ENCODE measurements around the gene NIPA2. TPM values are rescaled to one million over a fixed set of nuclear protein-coding genes. Genes with fewer than 3 reads are reported as not detected.

NIPA2 gene
- total RNA-seq, 4 donors from 2014 or later = 6.5 to 61.2 (median 22.1) TPM

DNA sequence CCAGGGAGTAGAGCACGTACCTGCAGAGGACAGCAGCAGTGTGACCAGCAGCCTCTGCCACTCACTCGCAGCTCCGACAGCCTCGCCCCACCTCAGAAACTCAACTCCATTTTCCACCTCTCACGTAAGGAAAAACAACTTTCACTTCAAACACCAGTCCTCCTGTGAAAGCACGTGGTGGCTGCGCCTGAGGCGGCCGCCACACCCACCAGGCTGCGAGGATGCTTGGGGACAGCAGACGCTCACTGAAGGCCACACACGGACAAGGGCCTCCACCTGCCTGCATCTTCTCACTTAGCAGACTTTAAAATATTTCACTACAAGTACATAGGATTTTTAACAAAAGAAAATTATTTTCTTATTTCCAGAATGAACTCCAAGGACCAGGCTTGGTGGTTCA is 73.8 kb downstream of the NIPA2 start:
- Histone ChIP-seq H3K27me3 (no peaks in the 10 kb centered on the region), H3K27ac (no peak overlapping the region), H3K4me1 (no peaks in the 10 kb centered on the region), H3K36me3 (no peaks in the 10 kb centered on the region), H3K9me3 (no peaks in the 10 kb centered on the region), H3K4me3 (no peak overlapping the region)
- DNase-seq = no peak
- intact Hi-C loops (cut with DNase I; ENCODE audit: low total_unique reads) = no loop called here
- no peak for TF ChIP-seq POLR2A (IDR thresholded peaks at IDR 0.05)
- no peak for TF ChIP-seq CTCF (IDR thresholded peaks at IDR 0.05)

- H3K9me3 ChIP-seq = no peaks in the 10 kb centered on the region
- no peak overlapping the region for H3K27ac ChIP-seq
- no peak for DNase-seq
- no peak for TF ChIP-seq CTCF (IDR thresholded peaks at IDR 0.05)
- TF ChIP-seq POLR2A (IDR thresholded peaks at IDR 0.05) = no peak
- H3K4me1 ChIP-seq = no peaks in the 10 kb centered on the region
- no peaks in the 10 kb centered on the region for H3K36me3 ChIP-seq
- intact Hi-C loops (cut with DNase I; ENCODE audit: low total_unique reads) = no loop called here
- no peak overlapping the region for H3K4me3 ChIP-seq
- H3K27me3 ChIP-seq = no peaks in the 10 kb centered on the region
Measured at GRCh38 chr15:22913646-22914380, 75.3 kb downstream of the NIPA2 start.

DNA sequence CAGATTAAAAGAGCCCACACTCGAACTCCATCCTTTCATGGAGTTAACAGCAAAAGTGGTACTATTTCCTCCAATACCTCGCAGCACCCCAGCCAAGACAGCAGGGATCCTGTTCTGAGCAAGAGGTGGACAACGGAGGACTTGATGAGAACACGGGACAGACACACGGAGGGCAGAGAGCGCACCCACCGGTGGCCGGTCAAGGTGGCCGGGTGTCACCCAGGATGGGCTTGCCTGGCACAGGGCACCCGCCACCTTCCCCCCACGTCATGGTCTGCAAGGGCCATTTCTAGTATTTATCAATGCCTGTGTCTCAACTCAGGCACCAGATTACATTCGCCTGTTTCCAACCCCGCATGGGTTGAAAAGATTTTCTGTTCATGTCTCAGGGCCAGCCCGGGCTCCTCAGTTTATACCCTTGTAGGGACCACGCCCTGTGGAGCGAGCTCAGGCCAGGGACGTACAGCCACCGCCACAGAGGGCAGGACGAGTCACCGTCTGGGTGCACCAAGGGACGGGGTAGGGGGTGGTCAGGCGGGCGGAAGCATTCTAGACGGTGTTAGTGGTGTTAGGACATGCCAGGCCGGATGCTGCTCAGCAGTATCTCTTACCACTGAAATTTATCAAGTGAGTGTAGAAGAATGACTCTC is 77.5 kb downstream of the NIPA2 start:
- intact Hi-C loops (cut with DNase I; ENCODE audit: low total_unique reads) = no loop called here

DNA sequence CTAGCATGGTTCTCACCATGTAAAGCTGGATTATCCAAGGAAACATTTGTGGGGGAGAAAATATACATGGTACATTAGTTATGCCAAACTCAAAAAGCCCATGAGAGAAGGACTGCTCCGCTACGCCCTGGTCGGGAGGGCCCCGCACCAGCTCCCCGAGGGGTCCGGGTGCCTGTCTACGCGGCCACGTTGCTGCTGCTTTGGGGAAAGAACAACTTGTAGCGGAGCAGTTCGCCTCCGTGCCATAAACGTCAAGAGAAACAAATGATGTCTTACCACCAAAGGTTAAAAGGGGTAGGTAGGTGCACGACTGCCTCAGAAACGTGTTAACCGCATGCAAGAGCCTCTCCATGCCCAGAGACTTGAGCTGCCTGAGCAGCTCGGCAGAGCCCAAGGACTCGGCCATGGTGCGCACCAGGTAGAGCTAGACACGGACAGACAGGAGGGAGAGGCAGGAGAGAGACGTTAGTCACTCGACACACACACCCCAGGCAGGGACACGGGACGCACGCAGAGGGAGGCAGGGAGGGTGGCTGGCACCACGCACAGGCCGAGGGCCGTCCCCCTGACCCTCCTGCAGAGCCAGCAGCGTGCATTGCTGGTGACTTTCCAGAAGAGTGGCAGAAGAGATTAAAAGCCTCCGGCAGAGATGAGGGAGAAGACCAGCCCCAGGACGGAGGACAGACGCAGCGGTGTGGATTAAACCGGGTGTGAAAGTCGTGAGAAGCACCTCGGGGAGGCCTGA is 78.3 kb downstream of the NIPA2 start:
- Histone ChIP-seq H3K4me1 (no peaks in the 10 kb centered on the region), H3K36me3 (no peaks in the 10 kb centered on the region), H3K4me3 (no peak overlapping the region), H3K27ac (no peak overlapping the region), H3K9me3 (no peaks in the 10 kb centered on the region), H3K27me3 (no peaks in the 10 kb centered on the region)
- TF ChIP-seq POLR2A (IDR thresholded peaks at IDR 0.05) (no peak), CTCF (IDR thresholded peaks at IDR 0.05) (no peak)
- intact Hi-C loops (cut with DNase I; ENCODE audit: low total_unique reads) = no loop called here
- no peak for DNase-seq

More for the DNA sequence above, 77.5 kb downstream of the NIPA2 start:
- Histone ChIP-seq H3K27ac (no peak overlapping the region), H3K27me3 (no peaks in the 10 kb centered on the region), H3K36me3 (no peaks in the 10 kb centered on the region), H3K9me3 (no peaks in the 10 kb centered on the region), H3K4me3 (no peak overlapping the region), H3K4me1 (no peaks in the 10 kb centered on the region)
- no peak for DNase-seq
- TF ChIP-seq CTCF (IDR thresholded peaks at IDR 0.05) (no peak), POLR2A (IDR thresholded peaks at IDR 0.05) (no peak)

DNA sequence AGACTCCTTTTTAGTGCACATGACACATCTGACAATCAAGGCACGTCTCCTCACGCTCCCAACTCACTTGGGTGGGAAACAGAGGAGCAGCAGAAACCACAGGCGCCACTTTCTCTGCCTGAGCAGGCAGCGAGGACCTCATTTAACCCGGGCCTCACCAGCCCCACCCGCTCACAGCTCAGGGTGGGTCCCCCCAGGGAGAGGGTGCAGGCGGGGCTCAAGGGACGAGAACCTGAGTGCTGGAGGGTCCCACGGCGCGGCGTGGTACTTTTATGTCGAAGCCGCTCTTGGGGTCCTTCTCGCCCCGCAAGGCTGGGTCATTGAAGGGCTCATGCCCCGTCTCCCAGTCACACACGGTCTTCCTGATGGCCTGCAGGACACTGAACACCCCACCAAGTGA is 79.1 kb downstream of the NIPA2 start:
- intact Hi-C loops (cut with DNase I; ENCODE audit: low total_unique reads) = no loop called here
- H3K27me3 ChIP-seq = no peaks in the 10 kb centered on the region

More for the DNA sequence above, 79.1 kb downstream of the NIPA2 start:
- Histone ChIP-seq H3K27ac (no peak overlapping the region), H3K4me3 (no peak overlapping the region), H3K9me3 (no peaks in the 10 kb centered on the region), H3K36me3 (no peaks in the 10 kb centered on the region), H3K4me1 (no peaks in the 10 kb centered on the region)
- no peak for DNase-seq
- TF ChIP-seq POLR2A (IDR thresholded peaks at IDR 0.05) (no peak), CTCF (IDR thresholded peaks at IDR 0.05) (no peak)

Data from uterus (tissue), 4 donors.